Mammary epithelial cell (primary cell): ENCODE data around the gene PMP22.

Experiments
- CTCF ChIP-seq, 2 donors: IDR thresholded peaks in 1 of 2; conservative IDR thresholded peaks in 1 of 2; 2 replicates each; pipeline ENCODE4 v1.5.1; 2011 to 2012; ENCODE audit warnings: inconsistent platforms in 2 of 2, low read length in 2 of 2, mild to moderate bottlenecking in 2 of 2, control low read depth in 1 of 2, low read depth in 1 of 2; ENCODE audit not compliant: insufficient read depth in 1 of 2; ENCODE audit errors: extremely low read depth in 1 of 2
- EZH2 ChIP-seq: IDR thresholded peaks from 2 replicates; pipeline ENCODE4 v1.6.1; 2012; ENCODE audit warnings: low read length, inconsistent platforms, borderline replicate concordance

GRCh38 chr17:15231851-15232516, 33.1 kb downstream of the PMP22 start:
- no peak for TF ChIP-seq CTCF (conservative IDR thresholded peaks at IDR 0.05 in 1 of 2, IDR thresholded peaks at IDR 0.05 in 1 of 2; ENCODE audit: extremely low read depth in 1 of 2, insufficient read depth in 1 of 2, low read depth in 1 of 2, low read length in 2 of 2)
- no peak for TF ChIP-seq EZH2
